ENCODE measurements around the gene ETV5.

ETV5 gene

GRCh38 chr3:186108941-186109865, at the start of gene ETV5:
TSS of gene ETV5 (minus strand) at chr3:186109089. CDS start at chr3:186105868, 3,221 bp downstream.
- DNase-seq (ENCODE audit: low read depth in 2 of 2): peak; percentile 93

GRCh38 chr3:186154641-186155040, 45.8 kb upstream of the ETV5 start:
- DNase-seq (ENCODE audit: low read depth in 2 of 2): no peak

GRCh38 chr3:186152889-186153292, 44.0 kb upstream of the ETV5 start:
- DNase-seq (ENCODE audit: low read depth in 2 of 2): no peak

- DNase-seq (ENCODE audit: low read depth in 2 of 2): no peak
Observed at GRCh38 chr3:186152361-186152798, 43.5 kb upstream of the ETV5 start.

- DNase-seq (ENCODE audit: low read depth in 2 of 2): no peak
Observed at GRCh38 chr3:186151077-186151971, 42.4 kb upstream of the ETV5 start.

GRCh38 chr3:186150041-186150830, 41.3 kb upstream of the ETV5 start:
- no peak for DNase-seq (ENCODE audit: low read depth in 2 of 2)

- DNase-seq (ENCODE audit: low read depth in 2 of 2): no peak
Observed at GRCh38 chr3:186149319-186149960, 40.6 kb upstream of the ETV5 start.

GRCh38 chr3:186144257-186144656, 35.4 kb upstream of the ETV5 start:
- DNase-seq (ENCODE audit: low read depth in 2 of 2): no peak

GRCh38 chr3:186143250-186143649, 34.4 kb upstream of the ETV5 start:
- DNase-seq (ENCODE audit: low read depth in 2 of 2): no peak

GRCh38 chr3:186142393-186142932, 33.6 kb upstream of the ETV5 start:
- DNase-seq (ENCODE audit: low read depth in 2 of 2): no peak

- no peak for DNase-seq (ENCODE audit: low read depth in 2 of 2)
Observed at GRCh38 chr3:186141790-186142189, 32.9 kb upstream of the ETV5 start.

GRCh38 chr3:186138272-186138981, 29.5 kb upstream of the ETV5 start:
- DNase-seq (ENCODE audit: low read depth in 2 of 2): no peak

- no peak for DNase-seq (ENCODE audit: low read depth in 2 of 2)
Observed at GRCh38 chr3:186137051-186137685, 28.3 kb upstream of the ETV5 start.

- no peak for DNase-seq (ENCODE audit: low read depth in 2 of 2)
Observed at GRCh38 chr3:186133980-186134379, 25.1 kb upstream of the ETV5 start.

- DNase-seq (ENCODE audit: low read depth in 2 of 2): no peak
Observed at GRCh38 chr3:186132487-186132886, 23.6 kb upstream of the ETV5 start.

- no peak for DNase-seq (ENCODE audit: low read depth in 2 of 2)
Observed at GRCh38 chr3:186129206-186129605, 20.3 kb upstream of the ETV5 start.

GRCh38 chr3:186128158-186128557, 19.3 kb upstream of the ETV5 start:
- no peak for DNase-seq (ENCODE audit: low read depth in 2 of 2)

GRCh38 chr3:186127463-186127862, 18.6 kb upstream of the ETV5 start:
- DNase-seq (ENCODE audit: low read depth in 2 of 2): no peak

GRCh38 chr3:186125118-186125517, 16.2 kb upstream of the ETV5 start:
- DNase-seq (ENCODE audit: low read depth in 2 of 2): no peak

GRCh38 chr3:186124592-186124991, 15.7 kb upstream of the ETV5 start:
- DNase-seq (ENCODE audit: low read depth in 2 of 2): no peak

Data from stimulated activated CD8-positive, alpha-beta memory T cell treated with anti-CD3 and anti-CD28 coated beads, Interleukin-15, amount 100 ng/mL, for 48 hours (primary cell).